Activated CD4-positive, CD25-positive, alpha-beta regulatory T cell (primary cell): ENCODE data around the gene MOCOS.
"Not testable (repeated sequence)": the region's sequence is repeated elsewhere in the genome, so short reads cannot be mapped to it uniquely, and the experiment has no call there.

Source experiments
- DNase-seq, 4 experiments: peaks; one replicate each; lab custom pipeline; 2025; lab: John Stamatoyannopoulos, UW

MOCOS gene

DNA sequence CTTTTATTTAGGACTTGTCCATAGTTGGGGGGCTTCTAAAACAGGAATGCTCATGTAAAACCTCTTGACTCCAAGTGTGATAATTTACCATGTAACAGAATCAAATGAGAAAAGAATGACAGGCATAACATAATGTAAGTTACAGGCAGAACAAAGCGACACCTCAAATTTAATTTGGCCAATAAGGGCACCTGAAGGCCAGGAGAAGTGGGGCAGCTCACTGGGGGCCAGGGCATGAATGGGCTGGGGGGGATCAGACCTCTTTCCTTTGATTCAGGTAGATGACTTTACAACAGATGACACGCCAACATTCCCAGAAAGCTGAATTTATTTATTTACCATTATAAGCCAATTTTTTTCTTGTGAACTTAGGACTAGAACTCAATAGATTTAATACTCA lies 14.5 kb downstream of the MOCOS start:
- DNase-seq, result no peak

DNA sequence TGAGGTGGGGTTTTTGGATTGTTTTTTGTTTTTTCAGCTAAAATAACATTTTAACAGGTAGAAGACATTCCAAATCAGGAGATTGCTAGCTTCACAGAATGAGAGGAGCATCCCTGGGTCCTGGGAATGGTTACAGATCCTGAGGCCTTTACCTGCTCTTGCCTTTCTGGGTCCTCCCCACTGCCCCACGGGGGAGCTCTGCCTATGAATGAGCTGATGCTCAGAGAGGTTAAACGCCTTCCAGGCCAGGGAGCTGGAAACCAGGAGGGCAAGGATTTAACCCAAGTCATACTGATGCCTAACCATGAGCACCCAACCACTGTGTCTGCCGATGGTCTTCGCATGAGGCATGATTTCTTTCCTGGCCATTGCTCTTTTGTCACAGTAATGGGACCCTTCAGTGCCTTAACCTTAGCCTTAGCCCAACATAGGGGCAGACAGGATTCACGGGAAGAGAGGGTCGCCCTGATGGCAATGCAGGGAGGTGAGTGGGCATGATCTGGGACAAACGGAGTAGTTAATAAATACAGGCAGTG lies 16.1 kb downstream of the MOCOS start:
- DNase-seq, result no peak

DNA sequence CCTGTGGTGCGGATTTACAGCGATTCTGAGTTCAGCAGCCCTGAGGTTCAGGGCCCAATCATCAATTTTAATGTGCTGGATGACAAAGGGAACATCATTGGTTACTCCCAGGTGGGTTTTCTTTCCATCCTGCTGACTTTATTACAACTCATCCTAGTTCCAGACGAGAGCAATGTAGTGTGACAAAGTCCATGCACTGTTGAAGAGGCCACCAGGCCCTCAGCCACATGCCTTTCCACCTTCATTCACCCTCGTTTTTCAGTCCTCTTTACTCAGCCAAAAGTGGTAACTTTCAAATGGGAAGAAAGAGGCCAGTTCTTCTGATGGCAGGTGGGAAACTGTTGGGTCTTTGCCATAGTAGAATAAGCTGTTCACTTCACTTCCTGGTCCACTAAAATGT lies 17.9 kb downstream of the MOCOS start:
- no peak for DNase-seq

DNA sequence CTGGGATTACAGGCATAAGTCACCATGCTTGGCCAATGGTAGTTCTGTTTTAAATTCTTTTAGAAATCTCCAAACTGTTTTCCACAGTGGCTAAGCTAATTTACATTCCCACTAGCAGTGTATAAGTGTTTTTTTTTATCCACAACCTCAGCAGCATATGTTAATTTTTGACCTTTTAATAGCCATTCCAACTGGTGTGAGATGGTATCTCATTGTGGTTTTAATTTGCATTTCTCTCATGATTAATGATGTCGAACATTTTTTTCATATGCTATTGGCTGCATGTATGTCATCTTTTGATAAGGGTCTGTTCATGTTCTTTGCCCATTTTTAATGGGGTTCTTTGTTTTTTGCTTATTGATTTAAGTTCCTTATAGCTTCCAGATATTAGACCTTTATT lies 20.0 kb downstream of the MOCOS start:
- no peak for DNase-seq

DNA sequence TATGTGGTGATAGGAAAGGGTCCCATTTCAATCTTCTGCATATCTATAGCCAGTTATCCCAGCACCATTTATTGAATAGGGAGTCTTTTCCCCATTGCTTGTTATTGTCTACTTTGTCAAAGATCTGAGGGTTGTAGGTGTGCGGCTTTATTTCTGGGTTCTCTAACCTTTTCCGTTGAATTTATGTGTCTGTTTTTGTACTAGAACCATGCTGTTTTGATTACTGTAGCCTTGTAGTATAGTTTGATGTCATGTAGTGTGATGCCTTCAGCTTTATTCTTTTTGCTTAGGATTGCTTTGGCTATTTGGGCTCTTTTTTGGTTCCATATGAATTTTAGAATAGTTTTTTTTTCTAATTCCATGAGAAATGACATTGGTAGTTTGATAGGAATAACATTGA lies 20.7 kb downstream of the MOCOS start:
- DNase-seq, result not testable (repeated sequence)

DNA sequence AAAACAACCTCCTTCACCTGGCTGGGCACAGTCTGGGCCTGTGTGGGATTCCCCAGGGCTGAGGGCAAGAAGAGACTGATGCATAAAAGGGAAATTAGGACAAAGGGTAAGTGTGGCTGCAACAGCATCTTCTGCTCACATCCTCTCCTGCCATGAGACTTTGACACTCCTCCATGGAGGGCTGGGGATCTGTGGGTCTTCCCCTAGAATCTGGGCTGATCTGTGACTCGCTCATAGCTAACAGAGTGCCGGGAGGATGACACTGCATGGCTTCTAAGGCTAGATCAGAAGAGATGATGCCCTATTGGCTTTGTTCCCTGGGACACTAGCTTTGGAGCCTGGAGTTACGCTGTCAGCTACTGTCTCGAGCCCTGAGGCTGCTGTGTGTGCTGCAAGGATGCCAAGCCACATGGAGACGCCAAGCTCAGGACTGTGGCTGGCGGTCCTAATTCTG lies 24.3 kb downstream of the MOCOS start:
- no peak for DNase-seq

DNA sequence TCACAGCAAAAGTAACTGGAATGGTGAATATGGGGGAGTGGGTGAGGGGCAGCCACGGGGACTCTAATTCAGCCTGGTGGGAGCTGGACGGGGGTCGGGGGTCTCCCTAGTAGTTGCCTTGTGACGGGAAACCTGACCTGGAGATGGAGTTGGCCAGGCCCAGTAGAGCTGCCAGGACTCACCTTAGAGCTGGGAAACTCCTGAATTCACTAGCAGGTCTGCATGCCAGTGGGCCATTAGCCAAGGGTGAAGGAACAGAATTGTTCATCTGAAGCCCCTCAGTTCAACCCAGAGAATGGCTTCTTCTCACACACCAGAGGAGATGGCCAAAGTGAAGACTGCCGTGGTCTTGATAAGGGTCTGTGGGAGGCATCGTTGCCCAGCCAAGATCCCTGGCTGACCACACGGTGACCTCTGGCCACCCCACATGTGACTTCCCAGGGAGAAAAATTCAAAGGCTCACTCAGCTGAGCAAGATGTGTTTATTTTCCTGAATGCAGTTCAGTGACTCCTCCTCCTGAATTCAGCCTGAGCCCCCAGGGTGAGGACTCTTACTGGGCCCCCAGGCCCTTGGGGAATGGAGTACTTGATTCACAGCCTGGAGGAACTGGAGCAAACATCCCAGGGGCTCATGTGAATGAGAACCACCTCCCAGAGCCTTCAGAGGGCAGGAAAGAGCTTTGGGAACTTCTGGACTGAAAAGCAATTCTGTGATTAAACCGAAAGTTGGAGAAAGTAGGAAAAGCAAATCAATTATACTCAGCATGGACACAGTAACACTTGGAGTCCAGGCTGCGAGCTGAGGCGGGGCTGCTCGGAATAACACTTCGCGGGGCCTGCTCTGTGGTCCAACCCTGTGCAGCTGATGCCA lies 25.2 kb downstream of the MOCOS start:
- DNase-seq, result no peak

DNA sequence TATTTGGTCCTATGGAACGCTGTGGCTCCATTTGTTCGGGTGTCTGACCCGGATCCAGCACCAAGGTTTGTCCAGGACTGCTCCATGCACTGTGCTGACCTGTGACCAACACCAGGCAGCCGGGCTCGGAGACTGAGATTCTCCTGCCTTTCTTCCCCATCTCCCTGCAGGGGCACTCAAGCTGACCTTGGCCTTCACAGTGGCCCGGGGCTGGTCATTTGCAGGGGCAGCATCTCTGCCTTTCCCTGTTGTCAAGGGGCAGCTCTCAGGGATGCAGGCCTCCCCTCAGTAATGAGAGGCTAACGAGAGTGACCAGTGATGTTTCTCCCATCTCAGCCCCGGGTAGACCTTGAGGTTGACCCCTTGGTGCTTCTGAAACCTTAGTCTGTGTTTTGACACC lies 27.5 kb downstream of the MOCOS start:
- no peak for DNase-seq

DNA sequence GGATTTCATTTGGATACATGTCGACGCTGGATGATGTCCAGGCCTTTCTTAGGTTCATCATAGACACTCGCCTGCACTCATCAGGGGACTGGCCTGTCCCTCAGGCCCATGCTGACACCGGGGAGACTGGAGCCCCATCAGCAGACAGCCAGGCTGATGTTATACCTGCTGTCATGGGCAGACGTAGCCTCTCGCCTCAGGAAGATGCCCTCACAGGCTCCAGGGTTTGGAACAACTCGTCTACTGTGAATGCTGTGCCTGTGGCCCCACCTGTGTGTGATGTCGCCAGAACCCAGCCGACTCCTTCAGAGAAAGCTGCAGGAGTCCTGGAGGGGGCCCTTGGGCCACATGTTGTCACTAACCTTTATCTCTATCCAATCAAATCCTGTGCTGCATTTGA lies 28.3 kb downstream of the MOCOS start:
- DNase-seq, result no peak

DNA sequence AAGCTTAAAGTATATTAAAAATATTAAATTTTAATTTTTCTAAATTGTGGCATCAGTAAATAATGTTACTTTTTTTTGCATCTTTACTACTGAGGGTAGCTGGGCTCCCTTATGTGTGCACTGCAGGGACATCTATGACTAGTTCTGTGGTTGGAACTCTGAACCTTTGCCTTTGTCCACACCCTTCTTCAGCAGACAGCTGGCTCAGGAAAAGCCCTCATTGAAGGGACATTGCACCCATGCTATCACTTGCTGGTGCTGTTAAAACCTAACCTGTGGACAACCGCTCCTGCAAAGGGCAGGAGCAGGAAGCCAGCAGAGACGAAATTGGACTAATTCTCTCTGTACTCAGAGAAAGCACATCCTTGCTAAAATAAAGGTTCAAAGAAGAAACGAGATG lies 30.1 kb downstream of the MOCOS start:
- no peak for DNase-seq

DNA sequence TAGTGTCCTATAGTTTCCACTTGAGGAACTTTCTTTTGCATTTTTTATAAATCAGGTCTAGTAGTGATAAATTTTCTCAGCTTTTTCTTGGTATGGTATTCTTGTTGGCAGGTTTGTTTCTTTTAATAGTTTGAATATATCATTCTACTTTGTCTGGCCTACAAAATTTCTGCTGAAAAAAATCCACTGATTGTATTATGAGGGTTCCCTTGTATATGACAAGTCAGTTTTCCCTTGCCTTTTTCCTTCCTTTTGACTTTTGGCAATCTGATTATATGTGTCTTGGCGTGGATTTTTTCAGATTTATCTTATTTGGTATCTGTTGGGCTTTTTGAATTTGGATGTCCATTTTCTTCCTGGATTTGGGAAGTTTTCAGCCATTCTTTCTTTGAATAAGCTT lies 41.9 kb downstream of the MOCOS start:
- DNase-seq, result no peak

DNA sequence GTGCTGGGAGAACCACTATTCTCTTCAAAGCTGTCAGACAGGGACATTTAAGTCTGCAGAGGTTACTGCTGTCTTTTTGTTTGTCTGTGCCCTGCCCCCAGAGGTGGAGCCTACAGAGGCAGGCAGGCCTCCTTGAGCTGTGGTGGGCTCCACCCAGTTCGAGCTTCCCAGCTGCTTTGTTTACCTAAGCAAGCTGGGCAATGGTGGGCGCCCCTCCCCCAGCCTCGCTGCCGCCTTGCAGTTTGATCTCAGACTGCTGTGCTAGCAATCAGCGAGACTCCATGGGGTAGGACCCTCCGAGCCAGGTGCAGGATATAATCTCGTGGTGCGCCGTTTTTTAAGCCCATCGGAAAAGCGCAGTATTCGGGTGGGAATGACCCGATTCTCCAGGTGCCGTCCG lies 53.2 kb downstream of the MOCOS start:
- not testable (repeated sequence) for DNase-seq

DNA sequence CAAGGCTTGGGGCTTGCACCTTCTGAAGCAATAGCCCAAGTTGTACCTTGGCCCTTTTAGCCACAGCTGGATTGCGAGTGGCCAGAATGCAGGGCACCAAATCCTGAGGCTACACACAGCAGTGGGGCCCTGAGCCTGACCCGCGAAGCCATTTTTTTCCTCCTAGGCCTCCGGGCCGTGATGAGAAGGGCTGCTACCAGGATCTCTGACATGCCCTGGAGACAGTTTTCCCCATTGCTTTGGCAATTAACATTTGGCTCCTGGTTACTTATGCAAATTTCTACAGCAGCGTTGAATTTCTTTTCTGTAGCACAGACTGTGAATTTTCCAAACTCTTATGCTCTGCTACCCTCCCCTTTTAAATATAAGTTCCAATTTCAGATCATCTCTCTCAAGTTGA lies 54.5 kb downstream of the MOCOS start:
- no peak for DNase-seq

DNA sequence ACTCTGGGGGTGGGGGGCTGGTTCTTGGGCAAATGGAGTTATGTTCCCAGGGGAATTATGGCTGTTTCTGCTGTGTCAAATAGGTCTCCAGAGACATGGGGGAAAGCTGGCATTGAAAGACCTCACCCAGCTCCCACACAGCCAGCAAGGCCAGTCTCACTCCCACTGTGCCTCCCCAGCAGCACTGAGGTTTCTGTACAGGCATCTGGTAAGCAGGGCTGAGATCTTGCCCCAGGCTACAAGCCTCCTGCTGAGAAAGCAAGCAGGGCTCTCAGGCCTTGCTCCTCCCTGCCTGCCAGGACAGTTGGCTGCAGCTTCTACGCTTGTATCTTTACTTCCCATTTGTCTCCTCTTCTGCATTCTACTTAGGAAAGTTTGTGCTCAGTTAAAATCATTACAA lies 59.7 kb downstream of the MOCOS start:
- DNase-seq, result no peak

DNA sequence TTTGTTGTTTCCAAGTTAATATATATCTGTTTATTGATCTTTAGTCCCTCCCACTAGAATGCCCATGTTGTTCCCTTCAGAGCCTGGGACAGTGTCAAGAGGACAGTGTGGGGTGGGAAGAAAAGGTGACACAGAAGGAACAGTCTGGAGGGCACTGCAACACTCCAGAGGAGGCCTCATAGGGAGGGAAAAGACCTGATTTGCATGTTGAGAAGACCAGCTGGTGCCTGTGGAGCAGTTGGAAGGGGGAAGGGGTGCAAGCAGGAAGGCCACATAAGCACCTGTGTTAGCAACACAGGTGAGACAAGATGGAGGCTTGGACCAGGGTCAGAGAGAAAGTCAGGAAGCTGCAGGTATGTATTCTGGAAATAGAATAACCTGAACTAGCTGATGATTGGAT lies 62.1 kb downstream of the MOCOS start:
- no peak for DNase-seq

DNA sequence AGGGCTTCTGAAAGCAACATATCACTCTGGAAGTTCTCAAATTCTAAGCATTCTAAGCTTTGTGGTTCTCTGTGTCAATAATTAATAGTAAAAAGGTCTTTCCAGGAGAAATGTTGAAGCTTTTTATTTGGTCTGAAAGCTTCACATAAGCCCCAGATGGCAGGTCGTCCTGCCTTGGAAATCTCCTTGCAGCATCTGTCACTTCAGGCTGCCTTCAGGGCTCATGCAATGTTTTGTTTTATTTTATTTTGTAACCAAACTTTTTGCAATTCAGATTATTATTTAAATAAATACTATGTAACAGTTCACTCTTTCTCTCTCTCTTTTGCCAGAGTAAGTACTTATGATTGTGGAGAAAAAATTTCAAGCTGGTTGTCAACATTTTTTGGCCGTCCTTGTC lies 63.5 kb downstream of the MOCOS start:
- DNase-seq, result no peak

DNA sequence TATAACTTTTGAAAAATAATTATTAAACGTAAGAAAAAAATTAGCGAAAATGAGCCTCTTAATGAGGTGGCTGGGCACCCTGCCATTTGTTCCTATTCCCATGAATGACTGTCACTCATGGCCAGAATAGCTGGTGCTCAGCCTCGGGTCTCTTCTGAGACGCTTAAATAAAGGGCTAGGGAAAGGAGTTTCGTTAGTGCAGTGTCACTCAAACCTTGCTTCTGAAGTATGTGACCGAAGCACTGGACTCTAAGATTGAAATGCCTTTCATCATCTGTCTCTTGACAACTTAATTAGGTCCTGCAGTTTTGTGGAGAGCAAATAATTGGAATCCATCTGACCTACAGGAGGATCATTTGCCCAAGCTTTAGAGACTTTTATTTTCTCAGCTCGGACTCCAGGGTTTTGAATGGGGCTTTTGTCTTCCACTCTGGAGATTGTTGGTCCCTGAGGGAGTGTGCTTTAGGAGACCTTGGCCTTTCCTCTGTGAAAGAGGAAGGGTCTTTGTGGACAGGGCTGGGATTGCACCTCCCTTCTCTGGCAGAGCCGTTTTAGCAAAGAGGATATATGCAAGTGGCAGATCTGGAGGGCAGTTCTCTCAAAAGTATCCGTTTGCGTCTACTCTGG lies 67.9 kb downstream of the MOCOS start:
- no peak for DNase-seq

DNA sequence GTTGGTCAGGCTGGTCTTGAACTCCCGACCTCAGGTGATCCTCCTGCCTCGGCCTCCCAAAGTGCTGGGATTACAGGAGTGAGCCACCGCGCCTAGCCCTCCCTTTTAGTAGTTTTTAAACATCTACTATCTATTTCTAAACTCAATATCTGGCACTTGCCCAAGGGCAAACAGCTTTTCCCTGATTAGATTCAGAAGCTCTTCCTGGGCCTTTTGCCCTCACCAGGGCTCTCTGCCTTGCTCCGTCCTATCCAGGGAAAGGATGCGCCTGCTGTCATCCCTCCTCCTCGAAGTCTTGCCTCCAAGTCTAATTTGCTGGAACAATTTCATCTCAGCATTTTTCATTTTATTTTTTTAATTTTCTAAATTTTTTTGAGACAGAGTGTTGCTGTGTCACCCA lies 68.8 kb downstream of the MOCOS start:
- no peak for DNase-seq

DNA sequence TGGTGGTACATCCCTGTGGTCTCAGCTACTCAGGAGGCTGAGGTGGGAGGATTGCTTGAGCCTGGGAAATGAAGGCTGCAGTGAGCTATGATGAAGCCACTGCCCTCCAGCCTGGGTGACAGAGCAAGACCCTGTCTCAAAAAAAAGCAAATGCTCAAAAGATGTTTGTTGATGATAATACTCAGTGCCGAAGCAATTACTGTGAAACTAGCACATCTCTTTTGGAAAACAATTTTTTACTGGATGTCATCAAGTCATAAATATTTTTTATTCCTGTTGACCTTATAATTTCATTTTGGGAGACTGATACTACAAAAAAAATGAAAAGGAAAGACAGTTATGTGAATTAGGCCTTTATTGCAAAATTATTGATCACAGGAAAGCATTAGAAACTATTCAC lies 75.7 kb downstream of the MOCOS start:
- DNase-seq, result no peak

DNA sequence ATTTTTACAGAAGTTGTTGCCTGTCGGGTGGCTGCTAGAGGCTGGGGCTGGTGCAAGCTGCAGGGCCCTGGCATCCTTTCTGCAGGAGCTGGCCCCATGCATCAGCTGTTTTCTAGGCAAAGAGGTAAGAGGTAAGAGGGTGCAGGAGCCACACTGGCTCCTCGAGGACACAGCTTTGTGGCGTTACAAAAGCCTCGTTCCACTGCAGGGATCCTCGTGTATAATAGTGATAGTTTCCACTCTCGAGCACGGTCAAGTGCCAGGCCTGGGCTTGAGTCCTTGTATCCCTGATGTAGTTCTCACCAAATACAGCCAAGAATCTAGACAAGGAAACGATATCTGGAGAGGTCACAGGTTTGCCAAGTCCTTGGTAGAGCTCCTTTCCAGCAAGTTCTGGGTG lies 77.0 kb downstream of the MOCOS start:
- no peak for DNase-seq

DNA sequence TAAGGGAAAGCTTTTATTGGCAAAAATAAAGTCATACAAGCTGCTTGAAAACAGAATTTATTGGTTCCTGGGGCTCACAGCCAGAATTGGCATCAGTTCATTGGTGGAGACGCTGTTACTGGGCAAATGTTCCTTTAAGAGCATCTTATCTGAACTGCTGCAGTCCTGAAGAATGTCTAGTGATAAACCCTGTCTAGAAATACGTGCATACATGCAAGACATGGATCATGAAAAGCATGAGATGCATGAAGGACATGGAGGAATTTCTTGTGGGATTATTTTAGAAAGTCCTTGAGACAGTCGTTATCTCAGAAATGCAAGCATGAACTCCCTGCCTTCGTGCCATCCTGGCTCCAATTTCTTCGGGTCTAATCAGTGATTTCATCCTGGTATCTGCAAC lies 77.7 kb downstream of the MOCOS start:
- no peak for DNase-seq

DNA sequence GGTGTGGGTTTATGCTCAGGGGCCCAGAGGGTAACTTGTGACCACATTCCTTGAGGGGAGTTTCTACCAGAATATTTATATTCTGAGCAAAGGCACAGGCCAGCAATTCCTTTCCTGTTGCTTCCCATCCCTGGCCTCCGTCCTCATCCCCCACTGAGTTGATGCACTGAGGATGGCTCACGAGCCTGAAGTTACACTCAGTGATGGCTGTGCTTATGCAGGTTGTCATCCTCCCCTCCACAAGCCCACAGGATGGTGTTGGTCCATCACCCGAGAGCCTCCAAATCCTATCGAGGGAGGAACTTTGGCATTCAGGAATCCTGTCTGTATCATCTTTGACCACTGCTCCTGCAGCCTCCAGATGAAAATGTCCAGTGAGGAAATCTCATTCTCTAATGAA lies 81.9 kb downstream of the MOCOS start:
- no peak for DNase-seq

DNA sequence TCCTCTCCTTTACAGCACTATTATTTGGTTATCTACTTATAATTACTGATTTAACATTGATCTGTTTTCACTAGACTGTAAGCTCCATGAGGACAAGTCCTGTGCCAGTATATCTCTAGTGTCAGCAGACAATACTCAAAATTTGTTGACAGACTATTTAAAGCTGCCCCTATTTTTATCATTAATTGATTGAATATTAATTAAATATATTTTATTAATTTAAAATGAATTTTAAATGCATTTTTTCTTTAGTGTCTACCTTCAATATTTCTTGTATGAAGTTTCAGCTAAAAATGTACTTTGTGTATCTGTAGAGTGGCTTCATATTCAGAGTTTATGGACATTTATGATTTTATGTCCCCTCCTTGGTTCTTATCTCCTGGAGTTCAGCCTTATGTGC lies 83.9 kb downstream of the MOCOS start:
- DNase-seq, result no peak

DNA sequence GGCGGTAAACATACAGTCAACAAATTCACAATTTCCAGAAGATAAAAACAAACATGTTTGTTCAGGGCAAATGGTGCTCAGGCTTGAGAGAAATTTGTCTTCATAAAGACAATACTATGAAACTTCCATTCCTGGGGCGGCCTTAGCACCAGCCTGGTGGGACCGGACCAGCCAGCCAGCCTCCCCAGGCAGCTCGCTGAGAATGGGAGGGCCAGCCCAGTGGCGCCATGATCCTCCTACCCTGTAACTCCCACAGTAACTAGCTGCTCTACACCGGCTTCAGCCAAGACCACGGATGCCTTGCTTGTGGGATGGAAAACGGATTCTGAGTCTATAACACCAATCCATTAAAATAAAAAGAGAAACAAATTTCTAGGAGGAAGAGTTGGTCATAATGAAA lies 86.0 kb downstream of the MOCOS start:
- DNase-seq, result no peak
